ENCODE measurements around the gene USP12. TPM values are rescaled to one million over a fixed set of nuclear protein-coding genes. Genes with fewer than 3 reads are reported as not detected.

USP12 gene
- total RNA-seq, 1 donor from 2014 or later, result 36.7 TPM

- H3K9me3 ChIP-seq, result no peaks in the 10 kb centered on the region
- TF ChIP-seq, protein P1, sequence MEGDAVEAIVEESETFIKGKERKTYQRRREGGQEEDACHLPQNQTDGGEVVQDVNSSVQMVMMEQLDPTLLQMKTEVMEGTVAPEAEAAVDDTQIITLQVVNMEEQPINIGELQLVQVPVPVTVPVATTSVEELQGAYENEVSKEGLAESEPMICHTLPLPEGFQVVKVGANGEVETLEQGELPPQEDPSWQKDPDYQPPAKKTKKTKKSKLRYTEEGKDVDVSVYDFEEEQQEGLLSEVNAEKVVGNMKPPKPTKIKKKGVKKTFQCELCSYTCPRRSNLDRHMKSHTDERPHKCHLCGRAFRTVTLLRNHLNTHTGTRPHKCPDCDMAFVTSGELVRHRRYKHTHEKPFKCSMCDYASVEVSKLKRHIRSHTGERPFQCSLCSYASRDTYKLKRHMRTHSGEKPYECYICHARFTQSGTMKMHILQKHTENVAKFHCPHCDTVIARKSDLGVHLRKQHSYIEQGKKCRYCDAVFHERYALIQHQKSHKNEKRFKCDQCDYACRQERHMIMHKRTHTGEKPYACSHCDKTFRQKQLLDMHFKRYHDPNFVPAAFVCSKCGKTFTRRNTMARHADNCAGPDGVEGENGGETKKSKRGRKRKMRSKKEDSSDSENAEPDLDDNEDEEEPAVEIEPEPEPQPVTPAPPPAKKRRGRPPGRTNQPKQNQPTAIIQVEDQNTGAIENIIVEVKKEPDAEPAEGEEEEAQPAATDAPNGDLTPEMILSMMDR (IDR thresholded peaks at IDR 0.05), result no peak
- no peaks in the 10 kb centered on the region for H3K27me3 ChIP-seq (ENCODE audit: low read depth)
- H3K27ac ChIP-seq, result no peak overlapping the region
- DNase-seq (no peak), ATAC-seq (peak; percentile 67 to 81)
- no peak overlapping the region for H3K4me3 ChIP-seq
- H3K36me3 ChIP-seq, result no peaks in the 10 kb centered on the region
- no peaks in the 10 kb centered on the region for H3K4me1 ChIP-seq
- intact Hi-C loops (cut with DNase I), result no loop called here
Observed at GRCh38 chr13:27182844-27183497, 11.4 kb upstream of the USP12 start.

GRCh38 chr13:27182054-27182453, 10.4 kb upstream of the USP12 start:
- no peaks in the 10 kb centered on the region for H3K27me3 ChIP-seq (ENCODE audit: low read depth)
- H3K9me3 ChIP-seq, result no peaks in the 10 kb centered on the region
- DNase-seq (no peak), ATAC-seq (no peak)
- no peak overlapping the region for H3K27ac ChIP-seq
- no peaks in the 10 kb centered on the region for H3K36me3 ChIP-seq
- H3K4me1 ChIP-seq, result peaks cover 6% of the 10 kb centered on the region
- no peak overlapping the region for H3K4me3 ChIP-seq
- intact Hi-C loops (cut with DNase I), result no loop called here
- TF ChIP-seq, protein P1 (IDR thresholded peaks at IDR 0.05), result no peak

DNA sequence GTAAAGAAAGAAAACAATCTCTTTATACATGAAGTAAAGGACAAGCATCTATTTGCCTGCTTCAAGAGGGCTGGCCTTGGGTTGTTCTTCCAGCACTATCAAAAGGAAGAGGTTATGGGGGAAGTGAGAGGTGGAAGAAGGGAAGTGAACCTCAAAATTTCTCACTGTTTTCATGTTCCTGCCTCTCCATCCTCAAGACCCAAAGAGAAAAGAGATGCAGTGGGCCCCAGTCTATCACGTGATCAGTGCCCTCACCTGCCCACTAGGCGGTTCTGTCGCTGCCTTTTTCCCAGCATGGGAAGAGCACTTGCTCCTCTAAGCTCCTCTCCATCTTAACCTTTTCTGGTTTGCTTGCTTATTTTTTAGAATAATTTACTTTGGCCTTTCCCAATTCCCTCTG, 6.2 kb upstream of the USP12 start:
- Histone ChIP-seq H3K4me1 (peaks cover 6% of the 10 kb centered on the region), H3K27ac (no peak overlapping the region), H3K36me3 (no peaks in the 10 kb centered on the region), H3K4me3 (no peak overlapping the region), H3K9me3 (no peaks in the 10 kb centered on the region), H3K27me3 (ENCODE audit: low read depth) (no peaks in the 10 kb centered on the region)
- DNase-seq (no peak), ATAC-seq (no peak)
- intact Hi-C loops (cut with DNase I), result no loop called here
- TF ChIP-seq, protein P1 (IDR thresholded peaks at IDR 0.05), result no peak

- TF ChIP-seq, protein P1 (IDR thresholded peaks at IDR 0.05), result no peak
- Histone ChIP-seq H3K9me3 (no peaks in the 10 kb centered on the region), H3K36me3 (no peaks in the 10 kb centered on the region), H3K27ac (no peak overlapping the region), H3K4me1 (peaks cover 6% of the 10 kb centered on the region), H3K4me3 (no peak overlapping the region), H3K27me3 (ENCODE audit: low read depth) (no peaks in the 10 kb centered on the region)
- ATAC-seq, result no peak
- no peak for DNase-seq
- intact Hi-C loops (cut with DNase I), result no loop called here
Observed at GRCh38 chr13:27176470-27177410, 5.1 kb upstream of the USP12 start.

GRCh38 chr13:27174766-27175455, 3.3 kb upstream of the USP12 start:
- TF ChIP-seq, protein P1 (IDR thresholded peaks at IDR 0.05), result no peak
- Histone ChIP-seq H3K4me1 (peaks cover 13% of the 10 kb centered on the region), H3K27ac (no peak overlapping the region), H3K36me3 (no peaks in the 10 kb centered on the region), H3K27me3 (ENCODE audit: low read depth) (no peaks in the 10 kb centered on the region), H3K9me3 (no peaks in the 10 kb centered on the region), H3K4me3 (no peak overlapping the region)
- ATAC-seq (no peak), DNase-seq (no peak)
- intact Hi-C loops (cut with DNase I), result no loop called here
